ENCODE results near the gene NABP2.

GRCh38 chr12:56229082-56229481, 4.9 kb downstream of the NABP2 start:
- TF ChIP-seq CTCF (IDR thresholded peaks at IDR 0.05): no peak
- no peak for TF ChIP-seq ZBTB21 (CRISPR knock-in tag; IDR thresholded peaks at IDR 0.05; ENCODE audit: borderline replicate concordance)
- no peak for TF ChIP-seq STAT6 (CRISPR knock-in tag; conservative IDR thresholded peaks at IDR 0.05; ENCODE audit: low read depth)
- TF ChIP-seq SMAD4 (CRISPR knock-in tag; IDR thresholded peaks at IDR 0.05): no peak
- no peak for TF ChIP-seq MAX (CRISPR knock-in tag; IDR thresholded peaks at IDR 0.05)
- TF ChIP-seq ELF4 (CRISPR knock-in tag; IDR thresholded peaks at IDR 0.05; ENCODE audit: low read depth): no peak
- TF ChIP-seq CREM (CRISPR knock-in tag; IDR thresholded peaks at IDR 0.05): no peak
- TF ChIP-seq SP1 (CRISPR knock-in tag; conservative IDR thresholded peaks at IDR 0.05): no peak
- TF ChIP-seq, protein P1, sequence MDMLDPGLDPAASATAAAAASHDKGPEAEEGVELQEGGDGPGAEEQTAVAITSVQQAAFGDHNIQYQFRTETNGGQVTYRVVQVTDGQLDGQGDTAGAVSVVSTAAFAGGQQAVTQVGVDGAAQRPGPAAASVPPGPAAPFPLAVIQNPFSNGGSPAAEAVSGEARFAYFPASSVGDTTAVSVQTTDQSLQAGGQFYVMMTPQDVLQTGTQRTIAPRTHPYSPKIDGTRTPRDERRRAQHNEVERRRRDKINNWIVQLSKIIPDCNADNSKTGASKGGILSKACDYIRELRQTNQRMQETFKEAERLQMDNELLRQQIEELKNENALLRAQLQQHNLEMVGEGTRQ (CRISPR knock-in tag; IDR thresholded peaks at IDR 0.05): no peak
- TF ChIP-seq NR2C2 (CRISPR knock-in tag; IDR thresholded peaks at IDR 0.05): no peak
- TF ChIP-seq, protein P2, sequence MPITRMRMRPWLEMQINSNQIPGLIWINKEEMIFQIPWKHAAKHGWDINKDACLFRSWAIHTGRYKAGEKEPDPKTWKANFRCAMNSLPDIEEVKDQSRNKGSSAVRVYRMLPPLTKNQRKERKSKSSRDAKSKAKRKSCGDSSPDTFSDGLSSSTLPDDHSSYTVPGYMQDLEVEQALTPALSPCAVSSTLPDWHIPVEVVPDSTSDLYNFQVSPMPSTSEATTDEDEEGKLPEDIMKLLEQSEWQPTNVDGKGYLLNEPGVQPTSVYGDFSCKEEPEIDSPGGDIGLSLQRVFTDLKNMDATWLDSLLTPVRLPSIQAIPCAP (CRISPR knock-in tag; IDR thresholded peaks at IDR 0.05): no peak
- TF ChIP-seq ETV6 (CRISPR knock-in tag; IDR thresholded peaks at IDR 0.05): no peak

Measured in WTC11 (cell line).